HG03066 (cell line): ENCODE measurements around the gene TBCCD1.
A peak's percentile ranks its signal among the peaks of the same experiment; 100 is the strongest.

ENCODE experiments used
- ATAC-seq: cut with Tn5 transposase; IDR thresholded peaks from one replicate; pipeline ENCODE4 v1.9.1; 2021; ENCODE audit warnings: low read depth; ENCODE audit not compliant: unreplicated experiment

The TBCCD1 gene

GRCh38 chr3:186567072-186567921 is at the start of gene TBCCD1:
Gene TBCCD1 (minus strand): TSS chr3:186567339. CDS start chr3:186564329, 3,010 bp downstream.
- ATAC-seq, result peak; percentile 34

GRCh38 chr3:186616299-186616617 is 49.1 kb upstream of the TBCCD1 start:
- ATAC-seq, result no peak

GRCh38 chr3:186614597-186615483 is 47.7 kb upstream of the TBCCD1 start:
- peak; percentile 61 for ATAC-seq

- ATAC-seq, result no peak
Observed at GRCh38 chr3:186614266-186614596, 47.1 kb upstream of the TBCCD1 start.

GRCh38 chr3:186613637-186614265 is 46.6 kb upstream of the TBCCD1 start:
- no peak for ATAC-seq

GRCh38 chr3:186612721-186613636 is 45.8 kb upstream of the TBCCD1 start, which contains the start of gene AHSG:
Gene AHSG (plus strand): TSS chr3:186613060. CDS start chr3:186613142, 82 bp downstream.
- no peak for ATAC-seq

GRCh38 chr3:186612065-186612464 is 44.9 kb upstream of the TBCCD1 start:
- no peak for ATAC-seq

GRCh38 chr3:186609247-186609868 is 42.2 kb upstream of the TBCCD1 start:
- ATAC-seq, result no peak

- ATAC-seq, result no peak
Observed at GRCh38 chr3:186608624-186609215, 41.6 kb upstream of the TBCCD1 start.

- ATAC-seq, result no peak
Observed at GRCh38 chr3:186605561-186606545, 38.7 kb upstream of the TBCCD1 start.

- no peak for ATAC-seq
Observed at GRCh38 chr3:186605078-186605477, 37.9 kb upstream of the TBCCD1 start.

GRCh38 chr3:186603159-186603558 is 36.0 kb upstream of the TBCCD1 start:
- no peak for ATAC-seq

- ATAC-seq, result no peak
Observed at GRCh38 chr3:186600896-186601295, 33.8 kb upstream of the TBCCD1 start.

- no peak for ATAC-seq
Observed at GRCh38 chr3:186599785-186600166, 32.6 kb upstream of the TBCCD1 start.

- ATAC-seq, result no peak
Observed at GRCh38 chr3:186599142-186599784, 32.1 kb upstream of the TBCCD1 start.

- no peak for ATAC-seq
Observed at GRCh38 chr3:186598794-186599141, 31.6 kb upstream of the TBCCD1 start.

GRCh38 chr3:186598108-186598784 is 31.1 kb upstream of the TBCCD1 start:
- no peak for ATAC-seq
